Heart right ventricle (tissue), 16 donors: ENCODE results near the gene CNTROB. TPM values are rescaled to one million over a fixed set of nuclear protein-coding genes. Genes with fewer than 3 reads are reported as not detected.

Experiments used
- ATAC-seq, 8 donors: fragments of 200-7000 bp; cut with Tn5 transposase; one replicate each; pipeline ENCODE4 v1.9.1; 2020; ENCODE audit warnings: mild to moderate bottlenecking in 8 of 8, moderate library complexity in 8 of 8, moderate number of reproducible peaks in 1 of 8
- DNase-seq, 2 donors: peaks; one replicate each; pipeline ENCODE4 v3.0.0-alpha.2; 2020
- H3K27ac ChIP-seq, 10 donors: fragments of 200-600 bp; sonication (generic) in 2 of 10; one replicate each; pipeline versions ENCODE4 v1.5.0 to v1.8.0; 2020 to 2022; ENCODE audit warnings: mild to moderate bottlenecking in 3 of 10
- H3K27me3 ChIP-seq, 7 donors: fragments of 200-600 bp; one replicate each; pipeline ENCODE4 v1.8.0; 2021 to 2022; ENCODE audit warnings: mild to moderate bottlenecking in 2 of 7
- H3K36me3 ChIP-seq, 9 donors: fragments of 200-600 bp; sonication (generic) in 1 of 9; one replicate each; pipeline versions ENCODE4 v1.5.0 to v1.8.0; 2020 to 2022; ENCODE audit warnings: mild to moderate bottlenecking in 2 of 9
- H3K4me1 ChIP-seq, 9 donors: fragments of 200-600 bp; sonication (generic) in 1 of 9; one replicate each; pipeline versions ENCODE4 v1.5.0 to v1.8.0; 2020 to 2022; ENCODE audit warnings: mild to moderate bottlenecking in 4 of 9
- H3K4me3 ChIP-seq, 10 donors: fragments of 200-600 bp; sonication (generic) in 2 of 10; one replicate each; pipeline versions ENCODE4 v1.5.0 to v1.8.0; 2020 to 2022; ENCODE audit warnings: mild to moderate bottlenecking in 7 of 10, moderate library complexity in 2 of 10
- H3K9me3 ChIP-seq, 11 donors: fragments of 200-600 bp in 10 of 11; sonication (generic) in 2 of 11; one replicate each; pipeline versions ENCODE4 v1.5.0 to v1.8.0; 2013 to 2022; ENCODE audit warnings: mild to moderate bottlenecking in 2 of 11, control low read depth in 1 of 11, moderate library complexity in 1 of 11
- WGBS, 2 donors: extraction: QIAGEN DNeasy Blood & Tissue Kit; methylation state at CpG; one replicate each; pipeline ENCODE4 v1.1.7; 2013; ENCODE audit warnings: inconsistent platforms in 1 of 2; 5-methylcytosine and 5-hydroxymethylcytosine counted together
- intact Hi-C, 10 donors: fragments of 100-400 bp; cut with DNase I; formaldehyde crosslinking; loops; one replicate each; pipeline versions ENCODE4 v1.11.1 to v1.14.2; 2022
- polyA plus RNA-seq, 2 donors: library from polyadenylated mRNA; stranded (reverse); fragments of 200-250 nt; gene quantifications; one replicate each; pipeline ENCODE4 v1.2.3, GENCODE V29; 2013
- total RNA-seq, 10 donors: library from RNA; stranded (reverse); fragmentation: NEBNext Ultra II Directional in 3 of 10; extraction: Animal tissue kit (Norgen Biotek cat#: 25700) in 3 of 10; gene quantifications; one replicate each; pipeline versions ENCODE4 v1.2.1 to v1.2.4, GENCODE V29; 2021 to 2023
- TF ChIP-seq, protein P1 (sequence below), 9 donors: fragments of 200-600 bp; sonication (generic) in 2 of 9; IDR thresholded peaks; one replicate each; pipeline versions ENCODE4 v1.5.0 to v1.8.0; 2021 to 2022; ENCODE audit warnings: antibody characterized with exemption in 9 of 9, mild to moderate bottlenecking in 5 of 9, moderate library complexity in 1 of 9
- donor health status: Arrhythmogenic right ventricular cardiomyopathy.
- donor health status: ischemic (EF 13 %, LVEDD 7.1; RV severe dilation, severe dysfunction).
- donor health status: healthy with polysubstance abuse.
- donor health status: DM: no; HTN: yes; CAD: no.
- donor health status: DM: no; HTN: no; CAD: no.
- donor health status: ischemic (EF 25% LVEDD 6.9; RV normal size, moderate dysfunction).
- donor health status: ischemic (EF 25% LVEDD 5.7; RV mildly dilated, moderate dysfunction).
- donor health status: healthy.
- donor health status: DM: yes; HTN: yes; CAD: no.
- donor health status: Ischemic cardiomyopathy.
- donor health status: ischemic (EF 35%, LVEDD 5.7; RV mildly dilated, moderate dysfunction).
- donor health status: nonischemic (EF 11% LVEDD 7.7; RV severe dilation, severe dysfunction).
- donor health status: DM: yes; HTN: yes; CAD: no.
- donor health status: PGD.
- donor health status: ischemic (EF 29% LVEDD 5.4; RV normal size, mild dysfunction).
- donor health status: nonischemic (EF 23%, LVEDD 6.1; RV moderate dilation, normal function).

CNTROB gene
- total and polyA plus RNA-seq, 12 donors, result 7.8 to 19.8 (median 11.1) TPM

DNA sequence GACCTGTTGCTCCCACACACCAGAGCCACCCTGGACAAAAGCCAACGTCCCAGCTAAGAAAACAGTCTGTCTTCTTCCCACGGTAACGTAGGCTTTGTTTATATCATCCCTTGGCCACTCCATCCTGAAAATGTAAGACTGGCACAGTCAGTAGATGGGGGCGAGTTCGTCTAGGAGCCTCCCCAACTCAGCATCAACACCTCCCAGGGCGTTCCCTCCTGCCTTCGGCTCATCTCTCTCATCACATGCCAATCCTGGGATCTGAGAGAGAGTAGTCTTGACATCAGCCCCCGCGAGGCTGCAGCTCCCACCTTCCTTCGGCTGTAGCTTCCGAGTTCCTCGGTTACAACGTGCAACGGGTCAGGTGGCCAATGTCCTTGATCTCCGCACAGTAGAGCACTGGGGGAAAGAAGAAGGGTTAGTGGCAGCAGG, 16.8 kb upstream of the CNTROB start:
- Histone ChIP-seq H3K27me3 (no peaks in the 10 kb centered on the region), H3K4me3 (peak overlapping the region; percentile 49 to 93 (median 65)), H3K9me3 (no peaks in the 10 kb centered on the region), H3K36me3 (peaks cover 0 to 24% (median 2%) of the 10 kb centered on the region in 9 donors), H3K4me1 (peaks cover 3 to 35% (median 26%) of the 10 kb centered on the region in 9 donors), H3K27ac (peak overlapping the region; percentile 70 to 98 (median 92))
- 2% methylated on average over 15 of the region's 15 CpGs for WGBS, 2 donors
- TF ChIP-seq, protein P1, sequence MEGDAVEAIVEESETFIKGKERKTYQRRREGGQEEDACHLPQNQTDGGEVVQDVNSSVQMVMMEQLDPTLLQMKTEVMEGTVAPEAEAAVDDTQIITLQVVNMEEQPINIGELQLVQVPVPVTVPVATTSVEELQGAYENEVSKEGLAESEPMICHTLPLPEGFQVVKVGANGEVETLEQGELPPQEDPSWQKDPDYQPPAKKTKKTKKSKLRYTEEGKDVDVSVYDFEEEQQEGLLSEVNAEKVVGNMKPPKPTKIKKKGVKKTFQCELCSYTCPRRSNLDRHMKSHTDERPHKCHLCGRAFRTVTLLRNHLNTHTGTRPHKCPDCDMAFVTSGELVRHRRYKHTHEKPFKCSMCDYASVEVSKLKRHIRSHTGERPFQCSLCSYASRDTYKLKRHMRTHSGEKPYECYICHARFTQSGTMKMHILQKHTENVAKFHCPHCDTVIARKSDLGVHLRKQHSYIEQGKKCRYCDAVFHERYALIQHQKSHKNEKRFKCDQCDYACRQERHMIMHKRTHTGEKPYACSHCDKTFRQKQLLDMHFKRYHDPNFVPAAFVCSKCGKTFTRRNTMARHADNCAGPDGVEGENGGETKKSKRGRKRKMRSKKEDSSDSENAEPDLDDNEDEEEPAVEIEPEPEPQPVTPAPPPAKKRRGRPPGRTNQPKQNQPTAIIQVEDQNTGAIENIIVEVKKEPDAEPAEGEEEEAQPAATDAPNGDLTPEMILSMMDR (IDR thresholded peaks at IDR 0.05), result no peak
- DNase-seq (peak in 1 of 2 donors; percentile 58), ATAC-seq (peak; percentile 11 to 48 (median 15))
- intact Hi-C loops, result loop anchor here in 4 of 10 donors (1.0 to 10.0 kb wide), 6 partner anchors 26 to 170 kb away; partner anchors contain the start of genes CHD3 (in 1 of the 4), CYB5D1 (in 1 of the 4), NAA38 (in 1 of the 4) and TMEM88 (in 1 of the 4)

DNA sequence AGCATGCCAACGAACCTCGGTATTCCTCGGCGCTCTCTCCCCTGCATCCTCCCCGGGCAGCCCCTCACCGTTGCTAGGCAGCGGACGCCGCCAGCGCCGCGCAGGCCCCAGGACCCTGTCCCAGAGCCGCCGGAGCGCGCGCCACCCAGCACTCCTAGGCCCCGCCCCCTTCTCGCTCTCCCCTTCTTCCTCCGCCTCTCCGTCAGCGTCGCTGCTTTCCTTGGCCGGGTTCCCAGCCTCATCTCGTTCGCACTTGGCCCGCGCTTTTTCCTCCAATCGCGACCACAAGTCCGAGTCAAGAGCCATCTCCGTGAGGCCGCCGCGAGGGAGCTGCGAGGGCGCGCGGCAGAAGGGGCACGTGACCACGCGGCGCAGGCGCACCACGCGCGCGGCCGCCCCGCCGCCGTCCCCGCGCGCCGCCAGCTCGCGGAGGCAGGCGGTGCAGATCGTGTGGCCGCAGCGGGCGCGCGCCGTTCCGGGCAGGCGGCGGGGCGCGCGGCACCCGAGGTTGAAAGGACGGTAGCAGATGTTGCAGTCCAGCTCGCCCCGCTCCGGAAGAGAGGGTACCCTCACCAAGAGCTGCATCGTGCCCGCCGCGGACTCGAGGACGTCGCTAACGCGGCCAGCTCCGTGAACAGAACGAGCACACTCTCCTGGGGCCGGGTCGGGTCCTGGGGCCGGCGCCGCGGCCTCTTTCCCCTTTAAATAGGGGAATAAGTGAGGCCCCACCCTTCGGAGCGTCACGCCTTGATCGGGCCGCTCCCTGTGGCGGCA, 16.2 kb upstream of the CNTROB start, which contains the start of gene RNF227:
RNF227 (minus strand) TSS at position 679 of the 774 bp plus-strand sequence; CDS start at position 585, 94 bp downstream.
- intact Hi-C loops, result loop anchor here in 5 of 10 donors (1.0 to 10.0 kb wide), 7 partner anchors 27 to 171 kb away; partner anchors contain the start of genes CHD3 (in 1 of the 5), CYB5D1 (in 1 of the 5), NAA38 (in 1 of the 5) and TMEM88 (in 1 of the 5)
- WGBS, 2 donors, result 0 to 1% methylated on average over 100 of the region's 100 CpGs
- peak within 1 kb of the TSS; percentile 49 to 93 (median 65) for H3K4me3 ChIP-seq
- peak; percentile 91 to 94 for DNase-seq
- H3K9me3 ChIP-seq, result no peaks in the 10 kb centered on the region
- H3K36me3 ChIP-seq, result peaks cover 0 to 18% (median 0%) of the 10 kb centered on the region in 9 donors
- peak; percentile 88 to 93 (median 91) for ATAC-seq
- TF ChIP-seq, protein P1 (IDR thresholded peaks at IDR 0.05), result no peak
- peaks cover 3 to 35% (median 26%) of the 10 kb centered on the region in 9 donors for H3K4me1 ChIP-seq
- H3K27me3 ChIP-seq, result no peaks in the 10 kb centered on the region
- peak within 1 kb of the TSS; percentile 70 to 98 (median 92) for H3K27ac ChIP-seq

DNA sequence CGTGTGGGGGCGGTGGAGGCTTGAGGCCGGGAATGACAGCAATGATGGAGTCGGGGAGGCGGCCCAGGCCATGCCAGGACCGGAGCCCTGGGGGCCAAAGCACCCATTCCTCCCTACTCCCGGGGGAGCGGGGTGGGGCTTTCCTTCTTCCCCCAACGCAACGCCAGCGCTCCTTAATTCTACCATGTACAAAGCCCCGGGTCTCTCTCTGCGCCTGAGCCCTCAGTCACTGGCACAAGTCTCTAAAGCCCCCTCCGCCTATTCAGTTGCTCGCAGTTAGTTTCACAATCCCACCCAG, 15.7 kb upstream of the CNTROB start:
- ATAC-seq, result no peak
- Histone ChIP-seq H3K4me3 (peak overlapping the region; percentile 49 to 93 (median 65)), H3K27me3 (no peaks in the 10 kb centered on the region), H3K27ac (peak overlapping the region; percentile 70 to 98 (median 92)), H3K9me3 (no peaks in the 10 kb centered on the region), H3K36me3 (peaks cover 0 to 13% (median 0%) of the 10 kb centered on the region in 9 donors), H3K4me1 (peaks cover 3 to 35% (median 26%) of the 10 kb centered on the region in 9 donors)
- 29 to 31% methylated on average over 12 to 15 of the region's 15 CpGs for WGBS, 2 donors
- intact Hi-C loops, result loop anchor here in 5 of 10 donors (2.0 to 10.0 kb wide), 5 partner anchors 59 to 172 kb away; partner anchors contain the start of genes CYB5D1 (in 1 of the 5), NAA38 (in 1 of the 5) and TMEM88 (in 1 of the 5)
- DNase-seq, result no peak
- TF ChIP-seq, protein P1 (IDR thresholded peaks at IDR 0.05), result no peak

DNA sequence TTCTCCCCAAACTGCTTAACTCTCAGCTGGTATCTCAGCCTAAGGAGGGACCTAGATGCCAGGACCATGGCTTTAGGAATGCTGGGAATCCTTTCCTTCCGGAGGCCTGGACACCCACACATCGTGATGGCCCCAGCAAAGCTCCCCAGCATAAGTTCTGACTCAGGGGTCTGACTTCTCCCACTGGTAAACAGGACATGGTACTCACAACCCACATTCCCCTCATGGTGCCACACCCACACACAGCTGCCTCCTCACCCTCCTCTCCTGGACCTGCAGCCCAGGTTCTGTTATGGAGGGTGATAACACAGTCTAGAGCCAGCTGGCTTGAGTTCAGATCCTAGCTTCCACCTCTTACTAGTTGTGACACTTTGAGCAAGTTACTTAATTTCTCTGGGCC, 15.2 kb upstream of the CNTROB start:
- H3K4me3 ChIP-seq, result peak overlapping the region in 5 of 10 donors; percentile 58 to 93 (median 66)
- H3K4me1 ChIP-seq, result peaks cover 3 to 35% (median 26%) of the 10 kb centered on the region in 9 donors
- H3K27me3 ChIP-seq, result no peaks in the 10 kb centered on the region
- intact Hi-C loops, result loop anchor here in 5 of 10 donors (2.0 to 10.0 kb wide), 5 partner anchors 60 to 172 kb away; partner anchors contain the start of genes CYB5D1 (in 1 of the 5), NAA38 (in 1 of the 5) and TMEM88 (in 1 of the 5)
- DNase-seq (no peak), ATAC-seq (no peak)
- WGBS, 2 donors, result 61 to 66% methylated on average over 2 of the region's 2 CpGs
- H3K27ac ChIP-seq, result peak overlapping the region in 9 of 10 donors; percentile 90 to 98 (median 92)
- H3K9me3 ChIP-seq, result no peaks in the 10 kb centered on the region
- TF ChIP-seq, protein P1 (IDR thresholded peaks at IDR 0.05), result no peak
- peaks cover 0 to 8% (median 0%) of the 10 kb centered on the region in 9 donors for H3K36me3 ChIP-seq
